DMS114 treated with DMSO at 0.1 percent for 48 hours (cell line): Measurements from ENCODE around the gene HFM1.

ENCODE experiments used
- DNase-seq: peaks from one replicate; lab custom pipeline; 2025; ENCODE audit not compliant: unreplicated experiment; lab: John Stamatoyannopoulos, UW

The HFM1 gene

DNA sequence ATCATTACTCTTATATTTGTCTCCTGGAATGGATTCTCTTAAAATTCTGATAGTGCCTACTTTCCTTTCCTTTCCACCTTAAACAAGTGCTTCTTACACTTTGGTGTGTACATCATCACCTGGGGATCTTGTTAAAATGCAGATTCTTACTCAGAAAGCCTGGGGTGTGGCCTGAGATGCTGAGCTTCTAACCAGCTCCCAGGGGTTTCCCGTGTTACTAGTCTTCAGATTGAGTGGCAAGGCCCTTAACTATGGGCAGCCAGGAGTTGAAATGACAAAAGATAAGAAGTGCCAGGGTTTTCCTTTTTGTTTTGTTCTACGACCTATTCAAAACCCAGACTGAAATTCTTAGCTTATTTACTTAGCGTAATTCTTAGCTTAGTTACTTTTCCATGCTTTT lies 159.2 kb downstream of the HFM1 start:
- no peak for DNase-seq

GRCh38 chr1:91244737-91245136 lies 159.9 kb downstream of the HFM1 start:
- no peak for DNase-seq

DNA sequence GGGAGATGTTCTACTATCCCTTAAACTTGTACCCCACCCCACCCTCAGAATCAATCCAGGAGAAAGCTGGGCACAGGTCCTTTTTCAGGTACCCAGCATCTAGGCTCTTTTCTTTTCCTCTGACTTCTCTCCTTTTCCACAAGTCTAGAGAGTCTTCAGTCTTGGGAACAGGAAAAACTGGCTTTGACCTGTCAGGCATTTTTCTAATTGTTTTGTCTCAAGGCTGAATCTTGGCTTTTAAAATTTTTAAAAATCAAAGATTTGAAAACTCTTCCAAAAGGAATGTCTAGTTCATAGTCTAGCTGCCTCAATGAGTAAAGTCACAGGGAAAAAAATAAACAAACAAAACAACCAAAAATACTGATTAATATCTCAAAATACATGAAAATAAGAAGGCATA lies 161.5 kb downstream of the HFM1 start:
- no peak for DNase-seq

DNA sequence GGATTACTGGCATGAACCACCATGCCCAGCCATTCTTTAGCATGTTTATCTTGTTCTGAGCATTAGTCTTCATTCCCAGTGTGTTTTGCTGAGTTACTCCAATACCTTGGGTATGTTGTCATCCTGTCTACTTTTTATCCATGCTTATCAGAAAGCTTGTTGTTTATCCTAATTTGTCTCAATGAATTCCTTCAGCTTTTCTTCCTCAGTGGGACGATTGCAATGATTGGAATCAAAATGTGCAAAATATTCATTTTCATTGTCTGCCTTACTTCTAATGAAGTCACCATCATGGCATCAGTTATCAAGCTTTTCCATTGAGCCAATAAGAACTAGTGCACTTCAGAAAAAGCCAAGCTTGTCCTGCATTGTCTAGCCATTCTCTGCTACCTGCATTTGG lies 170.5 kb downstream of the HFM1 start:
- no peak for DNase-seq

DNA sequence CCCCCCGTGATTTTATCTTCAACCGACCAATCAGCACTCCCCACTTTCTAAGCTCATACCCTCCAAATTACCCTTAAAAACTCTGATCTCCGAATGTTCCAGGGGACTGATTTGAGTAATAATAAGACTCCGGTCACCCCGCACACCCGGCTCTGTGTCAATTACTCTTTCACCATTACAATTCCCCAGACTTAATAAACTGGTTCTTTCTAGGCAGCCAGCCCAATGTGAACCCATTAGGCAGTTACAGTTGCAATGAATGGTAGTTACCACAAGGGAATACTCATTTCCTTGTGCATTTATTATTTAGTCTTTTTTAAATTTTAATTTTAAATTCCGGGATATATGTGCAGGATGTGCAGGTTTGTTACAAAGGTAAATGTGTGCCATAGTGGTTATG lies 177.9 kb downstream of the HFM1 start:
- DNase-seq, result no peak

DNA sequence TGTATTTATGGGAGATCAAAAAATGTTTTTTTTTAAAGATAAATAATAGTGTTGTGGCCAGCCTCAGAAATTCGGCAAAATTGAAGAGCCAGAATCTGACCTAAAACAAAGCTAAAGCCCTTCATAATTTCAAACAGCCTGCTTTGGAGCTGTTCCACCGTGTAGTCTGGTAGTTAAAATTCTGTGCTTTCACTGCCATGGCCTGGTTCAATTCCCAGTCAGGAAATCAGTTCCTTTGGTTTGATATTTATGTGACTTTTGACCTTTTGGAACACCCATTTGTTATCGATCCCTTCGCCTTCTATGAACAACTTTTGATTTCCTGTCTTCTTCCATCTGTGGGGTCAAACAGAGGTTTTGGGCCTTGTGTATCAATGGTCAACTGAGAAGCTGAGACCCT lies 179.8 kb downstream of the HFM1 start:
- DNase-seq, result no peak

GRCh38 chr1:91221017-91221416 lies 183.6 kb downstream of the HFM1 start:
- DNase-seq, result no peak

GRCh38 chr1:91217911-91218310 lies 186.7 kb downstream of the HFM1 start:
- DNase-seq, result no peak
